Activated CD8-positive, alpha-beta memory T cell treated with anti-CD3 and anti-CD28 coated beads, Interleukin-2, amount 50 U/mL, for 4 hours (primary cell): ENCODE data around the gene DPYSL5.

Experiments
- DNase-seq: peaks from one replicate; pipeline ENCODE4 v3.0.0-alpha.2; 2020

DPYSL5 gene

GRCh38 chr2:26970928-26971627 is 123.1 kb downstream of the DPYSL5 start:
- DNase-seq, result no peak

GRCh38 chr2:26971911-26972786 is 124.2 kb downstream of the DPYSL5 start:
- DNase-seq, result no peak

GRCh38 chr2:26974352-26974751 is 126.4 kb downstream of the DPYSL5 start:
- DNase-seq, result no peak

- DNase-seq, result no peak
These were observed 127.2 kb downstream of the DPYSL5 start for GRCh38 chr2:26975102-26975501.

GRCh38 chr2:26975656-26976055 is 127.7 kb downstream of the DPYSL5 start:
- no peak for DNase-seq

- no peak for DNase-seq
These were observed 128.3 kb downstream of the DPYSL5 start for GRCh38 chr2:26976237-26976636.

- no peak for DNase-seq
These were observed 129.1 kb downstream of the DPYSL5 start for GRCh38 chr2:26977012-26977411.

- no peak for DNase-seq
These were observed 130.2 kb downstream of the DPYSL5 start for GRCh38 chr2:26978061-26978596.

- no peak for DNase-seq
These were observed 131.8 kb downstream of the DPYSL5 start for GRCh38 chr2:26979741-26980140.

- no peak for DNase-seq
These were observed 133.0 kb downstream of the DPYSL5 start for GRCh38 chr2:26980971-26981370.

GRCh38 chr2:26982102-26982742 is 134.3 kb downstream of the DPYSL5 start:
- no peak for DNase-seq

- no peak for DNase-seq
These were observed 135.8 kb downstream of the DPYSL5 start for GRCh38 chr2:26983746-26984145.

GRCh38 chr2:26985807-26986206 is 137.9 kb downstream of the DPYSL5 start:
- DNase-seq, result no peak

- DNase-seq, result no peak
These were observed 138.6 kb downstream of the DPYSL5 start for GRCh38 chr2:26986576-26986975.

- no peak for DNase-seq
These were observed 140.3 kb downstream of the DPYSL5 start for GRCh38 chr2:26988058-26988860.

GRCh38 chr2:26989156-26989555 is 141.2 kb downstream of the DPYSL5 start:
- no peak for DNase-seq

GRCh38 chr2:26991717-26992116 is 143.8 kb downstream of the DPYSL5 start:
- DNase-seq, result no peak

GRCh38 chr2:26993768-26994167 is 145.8 kb downstream of the DPYSL5 start:
- no peak for DNase-seq

GRCh38 chr2:26994983-26995382 is 147.1 kb downstream of the DPYSL5 start:
- DNase-seq, result no peak

GRCh38 chr2:26997394-26997793 is 149.5 kb downstream of the DPYSL5 start:
- DNase-seq, result no peak

GRCh38 chr2:26998323-26998722 is 150.4 kb downstream of the DPYSL5 start:
- no peak for DNase-seq
